ENCODE results near the gene AGPS. TPM values are rescaled to one million over a fixed set of nuclear protein-coding genes. Genes with fewer than 3 reads are reported as not detected.

Gene AGPS
- total and polyA plus RNA-seq, 2 of the 13 experiments (the other 11 are each of a cell fraction or from before 2014, with no cell fraction given): 39.4 to 99.0 TPM

DNA sequence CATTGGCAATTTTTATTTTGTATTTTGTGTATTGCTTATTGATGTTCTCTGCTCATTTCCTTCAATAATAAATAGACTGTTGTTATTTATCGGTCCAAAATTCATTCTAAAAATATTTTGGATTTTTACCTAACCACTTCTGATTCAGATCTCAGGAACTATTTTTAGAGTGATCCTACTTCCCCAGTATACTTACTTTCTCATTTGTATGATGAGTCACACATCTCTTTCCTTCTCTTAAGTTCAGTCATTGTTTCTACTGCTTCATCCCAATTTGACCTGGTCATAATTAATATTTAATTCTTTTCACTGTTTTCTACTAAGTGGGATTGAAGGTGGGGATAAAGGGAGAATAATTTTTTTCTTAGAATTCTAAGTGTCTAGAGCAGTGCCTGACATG is 75.1 kb downstream of the AGPS start:
- no peak for DNase-seq (ENCODE audit: low spot score)
- Histone ChIP-seq H4K20me1 (ENCODE audit: insufficient read depth, low read length) (no peaks in the 10 kb centered on the region; the same call in 1 of the 2 replicates), H3K4me3 (replicated peaks in 1 of 3; ENCODE audit: insufficient read depth in 1 of 3, low read depth in 2 of 3, low read length in 3 of 3) (no peak overlapping the region), H3K9ac (ENCODE audit: insufficient read depth, low read depth, low read length) (no peak overlapping the region), H3K4me1 (ENCODE audit: insufficient read depth, low read length) (no peaks in the 10 kb centered on the region), H3K27ac (ENCODE audit: extremely low read length, insufficient read depth, low read length) (no peak overlapping the region), H3K79me2 (ENCODE audit: insufficient read depth, low read length) (no peaks in the 10 kb centered on the region), H3K27me3 (ENCODE audit: control insufficient read depth in 1 of 2, insufficient read depth in 2 of 2, low read length in 2 of 2) (no peaks in the 10 kb centered on the region), H3K36me3 (replicated peaks in 1 of 2; ENCODE audit: control insufficient read depth in 1 of 2, insufficient read depth in 2 of 2, low read length in 2 of 2) (peaks cover 20 to 61% of the 10 kb centered on the region in 2 experiments), H3K4me2 (ENCODE audit: low read depth, low read length) (no peak overlapping the region), H3K9me3 (ENCODE audit: low read length) (peaks cover 18% of the 10 kb centered on the region), H2AFZ (ENCODE audit: low read length) (no peak overlapping the region)
- in situ Hi-C loops (cut with HindIII; ENCODE audit: extremely low pct_ligation_motif_present, low pct_unique_long_range_greater_than_20kb) (no loop called here), intact Hi-C loops (cut with micrococcal nuclease; ENCODE audit: unreplicated experiment) (no loop called here)
- WGBS (ENCODE audit: low lambda C conversion rate): 97% methylated on average over 1 of the region's 1 CpG
- no peak for ATAC-seq
- TF ChIP-seq, protein P1, sequence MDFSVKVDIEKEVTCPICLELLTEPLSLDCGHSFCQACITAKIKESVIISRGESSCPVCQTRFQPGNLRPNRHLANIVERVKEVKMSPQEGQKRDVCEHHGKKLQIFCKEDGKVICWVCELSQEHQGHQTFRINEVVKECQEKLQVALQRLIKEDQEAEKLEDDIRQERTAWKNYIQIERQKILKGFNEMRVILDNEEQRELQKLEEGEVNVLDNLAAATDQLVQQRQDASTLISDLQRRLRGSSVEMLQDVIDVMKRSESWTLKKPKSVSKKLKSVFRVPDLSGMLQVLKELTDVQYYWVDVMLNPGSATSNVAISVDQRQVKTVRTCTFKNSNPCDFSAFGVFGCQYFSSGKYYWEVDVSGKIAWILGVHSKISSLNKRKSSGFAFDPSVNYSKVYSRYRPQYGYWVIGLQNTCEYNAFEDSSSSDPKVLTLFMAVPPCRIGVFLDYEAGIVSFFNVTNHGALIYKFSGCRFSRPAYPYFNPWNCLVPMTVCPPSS (IDR thresholded peaks at IDR 0.05): no peak
- TF ChIP-seq, protein P2, sequence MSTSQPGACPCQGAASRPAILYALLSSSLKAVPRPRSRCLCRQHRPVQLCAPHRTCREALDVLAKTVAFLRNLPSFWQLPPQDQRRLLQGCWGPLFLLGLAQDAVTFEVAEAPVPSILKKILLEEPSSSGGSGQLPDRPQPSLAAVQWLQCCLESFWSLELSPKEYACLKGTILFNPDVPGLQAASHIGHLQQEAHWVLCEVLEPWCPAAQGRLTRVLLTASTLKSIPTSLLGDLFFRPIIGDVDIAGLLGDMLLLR (CRISPR knock-in tag; IDR thresholded peaks at IDR 0.05): no peak
- TF ChIP-seq ZNF891 (CRISPR knock-in tag; IDR thresholded peaks at IDR 0.05) (no peak), PPARG (CRISPR knock-in tag; conservative IDR thresholded peaks at IDR 0.05) (no peak), ZNF563 (CRISPR knock-in tag; IDR thresholded peaks at IDR 0.05) (no peak), STAT5B (CRISPR knock-in tag; IDR thresholded peaks at IDR 0.05) (no peak)
- TF ChIP-seq, protein P3, sequence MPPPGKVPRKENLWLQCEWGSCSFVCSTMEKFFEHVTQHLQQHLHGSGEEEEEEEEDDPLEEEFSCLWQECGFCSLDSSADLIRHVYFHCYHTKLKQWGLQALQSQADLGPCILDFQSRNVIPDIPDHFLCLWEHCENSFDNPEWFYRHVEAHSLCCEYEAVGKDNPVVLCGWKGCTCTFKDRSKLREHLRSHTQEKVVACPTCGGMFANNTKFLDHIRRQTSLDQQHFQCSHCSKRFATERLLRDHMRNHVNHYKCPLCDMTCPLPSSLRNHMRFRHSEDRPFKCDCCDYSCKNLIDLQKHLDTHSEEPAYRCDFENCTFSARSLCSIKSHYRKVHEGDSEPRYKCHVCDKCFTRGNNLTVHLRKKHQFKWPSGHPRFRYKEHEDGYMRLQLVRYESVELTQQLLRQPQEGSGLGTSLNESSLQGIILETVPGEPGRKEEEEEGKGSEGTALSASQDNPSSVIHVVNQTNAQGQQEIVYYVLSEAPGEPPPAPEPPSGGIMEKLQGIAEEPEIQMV (CRISPR knock-in tag; IDR thresholded peaks at IDR 0.05; ENCODE audit: low read depth): no peak
- CTCF ChIA-PET (ENCODE audit: low intra/inter-chr PET ratio, low total read pairs): no interaction called here
- TSS peak; percentile 1 for BruUV-seq (replicated peaks)
- POLR2A ChIA-PET: no interaction called here
- no peak for FAIRE-seq
